SK-N-SH (cell line): ENCODE measurements around the gene B3GALT4. TPM values are rescaled to one million over a fixed set of nuclear protein-coding genes. Genes with fewer than 3 reads are reported as not detected.

Experiments used
- CTCF ChIA-PET: fragments of 300-600, 350-600 bp; formaldehyde crosslinking; extraction: SDS; loops from one replicate; lab custom pipeline; 2021; lab: Yijun Ruan, JAX
- POLR2A ChIA-PET: fragments of 350-600 bp; sonication (Branson Sonifier 250); formaldehyde crosslinking; extraction: SDS; loops from one replicate; lab custom pipeline; 2020; ENCODE audit warnings: antibody characterized with exemption, inconsistent platforms; lab: Yijun Ruan, JAX
- DNase-seq: peaks from one replicate; pipeline ENCODE4 v3.0.0; 2012
- H2AFZ ChIP-seq: fragments of 200-600 bp; sonication (generic); 2 replicates; pipeline ENCODE4 v1.8.1; 2016; ENCODE audit warnings: antibody characterized with exemption, mild to moderate bottlenecking, low read depth
- H3F3A ChIP-seq: fragments of 200-600 bp; sonication (generic); replicated peaks from 2 replicates; pipeline ENCODE3; 2016; ENCODE audit warnings: antibody characterized with exemption, mild to moderate bottlenecking; ENCODE audit not compliant: insufficient read depth
- H3K27ac ChIP-seq, 2 experiments: fragments of 200-500 bp in 1 of 2; fragments of 200-600 bp in 1 of 2; sonication (Bioruptor generic) in 1 of 2; sonication (generic), shearing (Covaris generic) in 1 of 2; 2 replicates each; pipeline versions ENCODE4 v1.5.1 to v1.6.1; 2014 to 2016; ENCODE audit warnings: low read depth in 2 of 2, inconsistent platforms in 1 of 2, low read length in 1 of 2, mild to moderate bottlenecking in 1 of 2, mixed read lengths in 1 of 2
- H3K27me3 ChIP-seq: fragments of 200-600 bp; sonication (generic), shearing (Covaris generic); 2 replicates; pipeline ENCODE4 v1.6.1; 2016; ENCODE audit warnings: mixed run types; ENCODE audit not compliant: insufficient read depth
- H3K36me3 ChIP-seq, 2 experiments: fragments of 200-500 bp in 1 of 2; fragments of 200-600 bp in 1 of 2; sonication (Bioruptor generic) in 1 of 2; sonication (generic) in 1 of 2; replicated peaks in 1 of 2; 2 replicates each; pipeline versions ENCODE3 to v1.5.1; 2014 to 2016; ENCODE audit warnings: low read length in 1 of 2, mild to moderate bottlenecking in 1 of 2; ENCODE audit not compliant: insufficient read depth in 2 of 2, control insufficient read depth in 1 of 2
- H3K4me1 ChIP-seq, 2 experiments: fragments of 200-500 bp in 1 of 2; fragments of 200-600 bp in 1 of 2; sonication (Bioruptor generic) in 1 of 2; sonication (generic), shearing (Covaris generic) in 1 of 2; 2 replicates each; pipeline versions ENCODE4 v1.5.1 to v1.6.1; 2014 to 2016; ENCODE audit warnings: low read depth in 1 of 2, low read length in 1 of 2, mixed run types in 1 of 2; ENCODE audit not compliant: insufficient read depth in 2 of 2, control insufficient read depth in 1 of 2
- H3K4me2 ChIP-seq: fragments of 200-600 bp; sonication (generic), shearing (Covaris generic); 2 replicates; pipeline ENCODE4 v1.6.1; 2017; ENCODE audit warnings: mixed run types
- H3K4me3 ChIP-seq, 2 experiments: fragments of 200-500 bp in 1 of 2; fragments of 200-600 bp in 1 of 2; sonication (Bioruptor generic) in 1 of 2; sonication (generic), shearing (Covaris generic) in 1 of 2; 2 replicates each; pipeline versions ENCODE4 v1.5.1 to v1.8.1; 2014 to 2016; ENCODE audit warnings: low read depth in 2 of 2, inconsistent platforms in 1 of 2, low read length in 1 of 2, mild to moderate bottlenecking in 1 of 2, mixed read lengths in 1 of 2, moderate library complexity in 1 of 2
- H3K79me2 ChIP-seq: fragments of 200-600 bp; sonication (generic); 2 replicates; pipeline ENCODE4 v1.8.1; 2017; ENCODE audit warnings: mild to moderate bottlenecking; ENCODE audit not compliant: insufficient read depth
- H3K9ac ChIP-seq: fragments of 200-600 bp; sonication (generic); 2 replicates; pipeline ENCODE4 v1.6.1; 2017; ENCODE audit warnings: mixed run types
- H3K9me2 ChIP-seq: fragments of 200-600 bp; sonication (generic); 2 replicates; pipeline ENCODE4 v1.6.1; 2017; ENCODE audit warnings: mixed run types
- H3K9me3 ChIP-seq: fragments of 200-600 bp; sonication (generic); 2 replicates; pipeline ENCODE4 v1.6.1; 2017; ENCODE audit warnings: mixed run types, mild to moderate bottlenecking, moderate library complexity
- H4K20me1 ChIP-seq: fragments of 200-600 bp; sonication (generic); 2 replicates; pipeline ENCODE4 v1.6.1; 2017; ENCODE audit warnings: mild to moderate bottlenecking, mixed run types; ENCODE audit not compliant: insufficient read depth
- EP300 ChIP-seq, 2 experiments: IDR thresholded peaks; 2 replicates each; pipeline versions ENCODE4 v1.4.0 to v1.6.1; 2012; ENCODE audit warnings: borderline replicate concordance in 1 of 2, low read depth in 1 of 2, low read length in 1 of 2
- EZH2phosphoT487 ChIP-seq: fragments of 200-600 bp; sonication (generic); IDR thresholded peaks from 2 replicates; pipeline ENCODE4 v1.6.1; 2017; ENCODE audit warnings: low read depth, mixed run types, mild to moderate bottlenecking, antibody characterized with exemption, moderate library complexity, borderline replicate concordance
- FOXM1 ChIP-seq: IDR thresholded peaks from 2 replicates; pipeline ENCODE4 v1.4.0; 2012; ENCODE audit warnings: low read depth, mild to moderate bottlenecking
- GATA2 ChIP-seq: sonication (generic); formaldehyde crosslinking; IDR thresholded peaks from 2 replicates; pipeline ENCODE4 v1.5.0; 2020; ENCODE audit warnings: mild to moderate bottlenecking, missing genetic modification reagents
- MEF2A ChIP-seq: IDR thresholded peaks from 2 replicates; pipeline ENCODE4 v1.4.0; 2012; ENCODE audit warnings: low read depth, borderline replicate concordance
- MXI1 ChIP-seq: IDR thresholded peaks from 2 replicates; pipeline ENCODE4 v1.6.1; 2012; ENCODE audit warnings: mild to moderate bottlenecking, low read depth, low read length, improper control_type of control experiment
- NFIC ChIP-seq: IDR thresholded peaks from 2 replicates; pipeline ENCODE4 v1.4.0; 2012; ENCODE audit warnings: borderline replicate concordance
- NRF1 ChIP-seq: IDR thresholded peaks from 2 replicates; pipeline ENCODE4 v1.6.1; 2012; ENCODE audit warnings: low read depth, mild to moderate bottlenecking, low read length
- RAD21 ChIP-seq: IDR thresholded peaks from 2 replicates; pipeline ENCODE4 v1.6.1; 2012; ENCODE audit warnings: mild to moderate bottlenecking, low read length
- RCOR1 ChIP-seq: fragments of 150-350 bp; IDR thresholded peaks from 2 replicates; pipeline ENCODE4 v1.6.1; 2017; ENCODE audit warnings: antibody characterized with exemption, low read length
- RXRA ChIP-seq: IDR thresholded peaks from 2 replicates; pipeline ENCODE4 v1.4.0; 2012; ENCODE audit warnings: low read depth, mild to moderate bottlenecking, borderline replicate concordance
- SIN3A ChIP-seq: IDR thresholded peaks from 2 replicates; pipeline ENCODE4 v1.6.1; 2012; ENCODE audit warnings: low read depth, mild to moderate bottlenecking, low read length, moderate library complexity, borderline replicate concordance
- TAF1 ChIP-seq: IDR thresholded peaks from 2 replicates; pipeline ENCODE4 v1.6.1; 2012; ENCODE audit warnings: low read depth, mild to moderate bottlenecking, low read length, moderate library complexity, borderline replicate concordance
- WGBS: methylation state at CpG from one replicate; pipeline ENCODE4 v1.1.6; 2017; ENCODE audit warnings: low lambda C conversion rate; 5-methylcytosine and 5-hydroxymethylcytosine counted together
- polyA plus RNA-seq, 3 experiments: library from polyadenylated mRNA; depleted of rRNA; stranded (reverse); fragments of >200 nt; gene quantifications; 2 replicates each; pipeline ENCODE4 v1.2.3, GENCODE V29; 2012
- TF ChIP-seq, protein P1 (sequence below): IDR thresholded peaks from 2 replicates; pipeline ENCODE4 v1.4.0; 2012; ENCODE audit warnings: low read depth, borderline replicate concordance

The B3GALT4 gene
- polyA plus RNA-seq, 1 of the 3 experiments (the other 2 are of a cell fraction), result 0.56 TPM

DNA sequence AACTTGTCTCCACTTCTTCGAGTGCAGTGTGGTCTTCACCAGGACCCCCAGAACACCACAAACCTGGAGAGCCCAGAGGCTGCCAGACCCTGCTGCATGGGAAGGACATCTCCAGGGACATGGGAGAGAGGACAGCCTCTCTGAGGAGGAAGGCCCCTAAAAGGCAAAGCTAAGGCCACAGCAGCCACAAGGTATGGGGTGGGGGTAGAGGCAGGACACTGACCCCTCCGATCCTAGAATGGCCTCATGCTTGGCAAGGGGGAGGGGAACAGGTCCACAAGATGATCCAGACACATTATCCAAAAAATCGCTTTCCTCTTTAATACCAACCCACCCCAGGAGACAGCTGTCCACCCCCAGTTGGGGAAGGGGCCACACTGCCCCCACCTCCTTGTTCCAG is 1.9 kb downstream of the B3GALT4 start:
- H3K4me2 ChIP-seq, result no peak overlapping the region
- H3K36me3 ChIP-seq, result peaks cover 32 to 59% of the 10 kb centered on the region in 2 experiments
- 87% methylated on average over 3 of the region's 3 CpGs for WGBS
- DNase-seq, result no peak
- 0 out of 4 replicates have a peak overlapping the region, but pooled peaks of 1 of the 2 experiments have one; percentile 4 for H3K27ac ChIP-seq
- no peak overlapping the region for H3K4me3 ChIP-seq
- no peaks in the 10 kb centered on the region for H3K27me3 ChIP-seq
- H4K20me1 ChIP-seq, result peaks cover 31% of the 10 kb centered on the region
- H3F3A ChIP-seq, result peaks cover 65% of the 10 kb centered on the region
- peaks cover 28% of the 10 kb centered on the region for H3K79me2 ChIP-seq
- no peak overlapping the region for H3K9ac ChIP-seq
- no peaks in the 10 kb centered on the region for H3K9me2 ChIP-seq
- H3K4me1 ChIP-seq, result peaks cover 25 to 33% of the 10 kb centered on the region in 2 experiments; a peak in 3 of 4 replicates
- TF ChIP-seq, protein P1, sequence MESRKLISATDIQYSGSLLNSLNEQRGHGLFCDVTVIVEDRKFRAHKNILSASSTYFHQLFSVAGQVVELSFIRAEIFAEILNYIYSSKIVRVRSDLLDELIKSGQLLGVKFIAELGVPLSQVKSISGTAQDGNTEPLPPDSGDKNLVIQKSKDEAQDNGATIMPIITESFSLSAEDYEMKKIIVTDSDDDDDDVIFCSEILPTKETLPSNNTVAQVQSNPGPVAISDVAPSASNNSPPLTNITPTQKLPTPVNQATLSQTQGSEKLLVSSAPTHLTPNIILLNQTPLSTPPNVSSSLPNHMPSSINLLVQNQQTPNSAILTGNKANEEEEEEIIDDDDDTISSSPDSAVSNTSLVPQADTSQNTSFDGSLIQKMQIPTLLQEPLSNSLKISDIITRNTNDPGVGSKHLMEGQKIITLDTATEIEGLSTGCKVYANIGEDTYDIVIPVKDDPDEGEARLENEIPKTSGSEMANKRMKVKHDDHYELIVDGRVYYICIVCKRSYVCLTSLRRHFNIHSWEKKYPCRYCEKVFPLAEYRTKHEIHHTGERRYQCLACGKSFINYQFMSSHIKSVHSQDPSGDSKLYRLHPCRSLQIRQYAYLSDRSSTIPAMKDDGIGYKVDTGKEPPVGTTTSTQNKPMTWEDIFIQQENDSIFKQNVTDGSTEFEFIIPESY, result no peak
- TF ChIP-seq EP300 (IDR thresholded peaks at IDR 0.05; ENCODE audit: borderline replicate concordance in 1 of 2, low read depth in 1 of 2, low read length in 1 of 2), result no peak
- no peaks in the 10 kb centered on the region for H3K9me3 ChIP-seq
- no peak overlapping the region for H2AFZ ChIP-seq
- CTCF ChIA-PET, result interaction anchor here (1.2 to 4.9 kb wide), 6 partner anchors 11 to 128 kb away, joined by 3 to 49 read pairs (median 16); partner anchors contain the start of genes PFDN6, RGL2 and WDR46
- POLR2A ChIA-PET, result interaction anchor here (1.3 to 2.6 kb wide), 5 partner anchors 11 to 39 kb away, joined by 4 to 58 read pairs (median 8); partner anchors contain the start of genes PFDN6, WDR46 and ZBTB22

GRCh38 chr6:33279257-33279695 is 2.4 kb downstream of the B3GALT4 start:
- no peak overlapping the region for H3K9ac ChIP-seq
- peaks cover 27 to 58% of the 10 kb centered on the region in 2 experiments for H3K36me3 ChIP-seq
- peaks cover 21 to 28% of the 10 kb centered on the region in 2 experiments; a peak in 3 of 4 replicates for H3K4me1 ChIP-seq
- no peaks in the 10 kb centered on the region for H3K27me3 ChIP-seq
- H3K9me3 ChIP-seq, result no peaks in the 10 kb centered on the region
- no peak for TF ChIP-seq EZH2phosphoT487
- no peak for TF ChIP-seq NFIC
- TF ChIP-seq RCOR1, result no peak
- TF ChIP-seq MEF2A, result no peak
- no peak for TF ChIP-seq NRF1
- TF ChIP-seq, protein P1, result no peak
- TF ChIP-seq MXI1, result no peak
- no peak for TF ChIP-seq TAF1
- no peak for TF ChIP-seq RXRA
- no peak for TF ChIP-seq SIN3A
- no peak for TF ChIP-seq GATA2
- no peak for TF ChIP-seq RAD21
- TF ChIP-seq FOXM1, result no peak
- peaks cover 27% of the 10 kb centered on the region for H4K20me1 ChIP-seq
- CTCF ChIA-PET, result interaction anchor here (0.9 to 4.9 kb wide), 6 partner anchors 11 to 128 kb away, joined by 3 to 49 read pairs (median 16); partner anchors contain the start of genes PFDN6, RGL2 and WDR46
- POLR2A ChIA-PET, result interaction anchor here (1.3 to 2.6 kb wide), 2 partner anchors 10 to 33 kb away, joined by 4 to 58 read pairs; partner anchors contain the start of genes PFDN6 and WDR46
- H3K4me2 ChIP-seq, result no peak overlapping the region
- H3K4me3 ChIP-seq, result no peak overlapping the region
- 0 out of 4 replicates have a peak overlapping the region, but pooled peaks of 1 of the 2 experiments have one; percentile 2 for H3K27ac ChIP-seq
- no peak for DNase-seq
- H3K79me2 ChIP-seq, result peaks cover 24% of the 10 kb centered on the region
- H2AFZ ChIP-seq, result no peak overlapping the region
- H3K9me2 ChIP-seq, result no peaks in the 10 kb centered on the region
- H3F3A ChIP-seq, result peaks cover 61% of the 10 kb centered on the region
- 20% methylated on average over 1 of the region's 13 CpGs for WGBS
